HG03196 (cell line): ENCODE data around the gene OR8H2.
"Not testable (repeated sequence)": the region's sequence is repeated elsewhere in the genome, so short reads cannot be mapped to it uniquely, and the experiment has no call there.

ENCODE experiments used
- ATAC-seq: cut with Tn5 transposase; IDR thresholded peaks from one replicate; pipeline ENCODE4 v1.9.1; 2021; ENCODE audit not compliant: unreplicated experiment

The OR8H2 gene, protein sequence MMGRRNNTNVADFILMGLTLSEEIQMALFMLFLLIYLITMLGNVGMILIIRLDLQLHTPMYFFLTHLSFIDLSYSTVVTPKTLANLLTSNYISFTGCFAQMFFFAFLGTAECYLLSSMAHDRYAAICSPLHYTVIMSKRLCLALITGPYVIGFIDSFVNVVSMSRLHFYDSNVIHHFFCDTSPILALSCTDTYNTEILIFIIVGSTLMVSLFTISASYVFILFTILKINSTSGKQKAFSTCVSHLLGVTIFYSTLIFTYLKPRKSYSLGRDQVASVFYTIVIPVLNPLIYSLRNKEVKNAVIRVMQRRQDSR

DNA sequence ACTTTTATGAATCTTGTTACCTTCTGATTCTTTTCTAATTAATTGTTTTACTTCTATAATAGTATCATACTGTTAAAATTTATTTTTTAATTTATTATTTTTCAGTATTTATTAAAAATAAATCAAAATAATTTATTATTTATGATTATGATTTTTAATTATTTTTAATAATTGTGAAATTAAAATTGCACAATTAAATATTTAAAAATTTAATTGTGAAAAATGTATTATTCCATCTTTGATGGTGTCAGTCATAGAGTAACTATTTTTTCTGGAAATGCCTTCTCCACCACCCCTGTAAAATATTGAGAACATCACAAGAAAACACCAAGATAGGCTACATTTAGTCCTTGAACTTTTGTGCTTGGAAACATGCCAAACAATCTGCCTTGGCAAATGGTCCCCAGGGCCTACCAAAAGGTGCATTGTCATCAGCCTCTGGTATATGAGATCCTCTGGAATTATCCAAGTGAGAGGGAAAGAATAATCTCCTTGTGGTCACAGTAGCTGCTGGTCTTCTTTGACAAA lies at the start of gene OR8H2:
TSS of gene OR8H2 (plus strand) at position 478 of the 528 bp plus-strand sequence. CDS start 1,356 bp downstream, outside the sequence.
- no peak for ATAC-seq

DNA sequence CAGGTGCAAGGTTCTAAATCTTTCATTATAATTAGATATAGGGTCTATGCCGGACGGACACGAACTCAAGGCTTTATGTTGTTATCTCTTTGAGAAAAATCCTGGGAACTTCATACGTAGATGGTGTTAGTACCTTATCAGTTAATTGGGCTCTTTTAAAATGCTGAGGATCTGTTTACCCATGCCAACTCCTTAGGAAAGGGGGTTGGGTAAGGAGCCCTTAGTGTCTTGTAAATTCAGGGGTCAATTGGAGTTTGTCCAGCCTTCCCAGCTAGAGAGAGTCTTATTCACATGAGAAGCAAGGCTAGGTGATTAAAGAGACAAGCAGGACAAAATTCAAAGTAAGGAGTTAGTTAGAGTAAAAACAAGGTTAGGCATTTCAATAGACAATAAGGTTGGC lies 47.1 kb upstream of the OR8H2 start:
- not testable (repeated sequence) for ATAC-seq

DNA sequence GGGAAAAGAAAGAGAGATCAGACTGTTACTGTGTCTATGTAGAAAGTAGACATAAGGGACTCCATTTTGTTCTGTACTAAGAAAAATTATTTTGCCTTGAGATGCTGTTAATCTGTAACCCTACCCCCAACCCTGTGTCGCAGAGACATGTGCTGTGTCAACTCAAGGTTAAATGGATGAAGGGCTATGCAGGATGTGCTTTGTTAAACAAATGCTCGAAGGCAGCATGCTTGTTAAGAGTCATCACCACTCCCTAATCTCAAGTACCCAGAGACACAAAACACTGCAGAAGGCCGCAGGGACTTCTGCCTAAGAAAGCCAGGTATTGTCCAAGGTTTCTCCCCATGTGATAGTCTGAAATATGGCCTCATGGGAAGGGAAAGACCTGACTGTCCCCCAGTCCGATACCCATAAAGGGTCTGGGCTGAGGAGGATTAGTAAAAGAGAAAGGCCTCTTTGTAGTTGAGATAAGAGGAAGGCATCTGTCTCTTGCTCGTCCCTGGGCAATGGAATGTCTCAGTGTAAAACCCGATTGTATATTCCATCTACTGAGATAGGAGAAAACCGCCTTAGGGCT lies 45.7 kb upstream of the OR8H2 start:
- not testable (repeated sequence) for ATAC-seq

DNA sequence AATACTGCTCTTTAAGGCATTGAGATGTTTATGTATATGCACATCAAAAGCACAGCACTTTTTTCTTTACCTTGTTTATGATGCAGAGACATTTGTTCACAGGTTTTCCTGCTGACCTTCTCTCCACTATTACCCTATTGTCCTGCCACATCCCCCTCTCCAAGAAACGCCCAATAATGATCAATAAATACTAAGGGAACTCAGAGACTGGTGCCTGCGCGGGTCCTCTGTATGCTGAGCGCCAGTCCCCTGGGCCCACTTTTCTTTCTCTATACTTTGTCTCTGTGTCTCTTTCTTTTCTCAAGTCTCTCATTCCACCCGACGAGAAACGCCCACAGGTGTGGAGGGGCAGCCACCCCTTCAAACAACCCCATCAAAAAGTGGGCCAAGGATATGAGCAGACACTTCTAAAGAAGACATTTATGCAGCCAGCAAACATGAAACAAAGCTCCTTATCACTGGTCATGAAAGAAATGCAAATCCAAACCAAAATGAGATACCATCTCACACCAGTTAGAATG lies 45.2 kb upstream of the OR8H2 start:
- ATAC-seq, result not testable (repeated sequence)

DNA sequence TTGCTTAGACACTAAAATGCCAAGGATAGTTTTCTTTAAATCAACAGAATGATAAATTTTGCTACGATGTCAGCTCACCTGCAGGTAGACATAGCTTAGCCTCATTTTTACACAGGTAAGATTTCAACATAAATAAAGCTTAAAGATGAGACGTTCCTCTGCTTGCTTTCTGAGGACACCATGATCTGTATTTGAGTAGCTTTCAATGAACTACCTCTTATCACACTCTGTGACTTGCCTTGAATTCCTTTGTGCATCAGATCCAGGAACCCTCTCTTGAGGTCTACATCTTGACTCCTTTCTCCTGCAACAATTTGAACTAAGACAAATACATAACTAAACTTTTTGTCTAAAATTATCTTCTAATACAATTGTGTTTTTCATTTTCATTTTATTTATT lies 36.5 kb upstream of the OR8H2 start:
- ATAC-seq, result no peak

DNA sequence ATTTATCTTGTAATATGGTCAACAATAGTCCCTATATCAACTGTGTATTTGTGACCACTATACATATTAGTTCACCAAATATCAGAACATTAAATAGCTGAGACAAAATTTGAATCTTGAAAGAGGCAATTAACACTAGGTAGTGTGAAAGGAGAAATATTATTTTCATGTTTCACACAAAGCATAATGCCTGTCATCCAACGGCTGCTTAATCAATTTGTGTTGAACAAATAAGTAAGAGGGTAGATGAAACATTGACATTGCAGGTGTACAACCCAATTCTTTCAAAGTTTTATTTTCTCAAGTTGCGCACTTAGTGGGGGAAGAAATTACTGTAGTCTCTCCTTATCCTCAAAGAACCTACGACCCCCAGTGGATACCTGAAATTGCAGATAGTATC lies 13.8 kb upstream of the OR8H2 start:
- no peak for ATAC-seq

DNA sequence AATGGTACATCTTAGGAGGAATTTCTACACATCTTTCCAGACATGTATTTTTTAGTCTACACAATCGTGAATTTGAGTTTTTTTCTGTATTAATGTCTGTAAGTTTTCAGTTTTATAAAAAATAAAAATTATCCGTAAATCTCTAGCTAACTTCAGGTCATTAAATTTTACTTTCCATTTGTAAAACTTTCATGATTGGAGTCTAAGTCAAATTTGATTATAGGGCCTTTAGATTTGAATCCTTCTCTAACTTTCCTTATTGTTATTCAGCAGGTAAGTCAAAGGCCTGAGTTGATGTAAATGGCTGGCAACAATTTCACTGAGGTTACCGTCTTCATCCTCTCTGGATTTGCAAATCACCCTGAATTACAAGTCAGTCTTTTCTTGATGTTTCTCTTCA lies 10.5 kb upstream of the OR8H2 start, which contains the start of gene OR8I2:
TSS of gene OR8I2 (plus strand) at position 301 of the 400 bp plus-strand sequence. CDS start at position 301, 0 bp downstream.
- ATAC-seq, result no peak

DNA sequence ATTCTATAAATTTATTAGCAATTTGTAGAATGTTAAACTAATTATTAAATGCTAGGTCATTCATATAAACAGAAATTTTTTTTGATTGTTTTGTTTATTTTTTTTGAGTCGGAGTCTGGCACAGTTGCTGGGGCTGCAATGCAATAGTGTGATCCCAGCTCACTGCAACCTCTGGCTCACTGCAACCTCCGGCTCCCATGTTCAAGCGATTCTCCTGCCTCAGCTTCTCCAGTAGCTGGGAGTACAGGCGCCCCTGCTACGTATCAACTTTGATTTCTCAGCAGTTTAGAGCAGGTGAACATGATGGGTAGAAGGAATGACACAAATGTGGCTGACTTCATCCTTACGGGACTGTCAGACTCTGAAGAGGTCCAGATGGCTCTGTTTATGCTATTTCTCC lies 18.6 kb downstream of the OR8H2 start, which contains the start of gene OR8H3:
TSS of gene OR8H3 (plus strand) at position 301 of the 400 bp plus-strand sequence. CDS start at position 301, 0 bp downstream.
- no peak for ATAC-seq

DNA sequence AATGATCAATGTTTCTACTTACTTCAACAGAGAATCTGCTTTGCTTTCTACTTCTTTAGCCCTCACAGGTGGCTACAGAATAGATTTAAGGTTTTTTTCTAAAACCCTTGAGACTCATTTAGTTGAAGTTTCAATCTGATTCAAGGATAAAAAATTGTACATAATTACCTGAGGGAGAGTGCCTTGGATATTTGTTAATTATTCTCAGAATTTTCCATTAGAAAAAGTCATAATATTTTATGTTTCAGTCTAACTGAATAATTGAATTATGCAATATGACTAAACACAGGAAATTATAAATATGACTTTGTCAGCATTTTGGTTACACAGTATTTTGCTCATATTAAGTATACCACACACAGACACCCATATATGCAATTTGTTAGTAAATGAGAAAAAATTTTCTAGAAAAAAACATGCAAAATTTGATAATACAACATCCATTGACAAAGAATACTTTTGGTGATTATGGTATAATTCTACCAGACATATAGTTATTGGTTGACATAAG lies 36.7 kb downstream of the OR8H2 start, which contains the start of gene OR8J3:
TSS of gene OR8J3 (minus strand) at position 51 of the 511 bp plus-strand sequence. CDS start 2,483 bp downstream, outside the sequence.
- no peak for ATAC-seq

DNA sequence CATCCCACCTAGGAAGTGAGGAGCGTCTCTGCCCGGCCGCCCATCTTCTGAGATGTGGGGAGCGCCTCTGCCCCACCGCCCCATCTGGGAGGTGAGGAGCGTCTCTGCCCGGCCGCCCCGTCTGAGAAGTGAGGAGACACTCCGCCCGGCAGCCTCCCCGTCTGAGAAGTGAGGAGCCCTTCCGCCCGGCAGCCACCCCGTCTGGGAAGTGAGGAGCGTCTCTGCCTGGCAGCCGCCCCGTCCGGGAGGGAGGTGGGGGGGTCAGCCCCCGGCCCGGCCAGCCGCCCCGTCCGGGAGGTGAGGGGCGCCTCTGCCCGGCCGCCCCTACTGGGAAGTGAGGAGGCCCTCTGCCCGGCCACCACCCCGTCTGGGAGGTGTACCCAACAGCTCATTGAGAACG lies 40.2 kb downstream of the OR8H2 start:
- ATAC-seq, result not testable (repeated sequence)

DNA sequence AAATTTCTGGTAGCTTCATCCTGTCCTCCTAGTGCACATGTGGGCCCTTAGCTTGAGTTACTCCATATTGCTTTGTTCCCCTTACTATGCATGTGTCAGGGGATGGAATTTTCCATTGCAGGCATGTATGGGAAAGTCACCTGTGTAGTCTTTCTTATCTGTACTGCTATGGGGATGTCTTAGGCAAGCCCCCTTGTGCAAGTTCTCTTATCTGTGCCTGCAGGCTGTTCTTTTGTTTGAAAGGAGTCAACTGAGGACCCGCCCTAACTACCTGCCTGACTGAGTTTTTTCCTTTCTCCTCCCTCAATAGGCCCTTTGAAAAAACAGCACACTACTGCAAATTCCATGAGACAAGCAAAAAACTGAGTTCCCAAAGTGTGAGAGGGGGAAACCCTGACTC lies 47.9 kb downstream of the OR8H2 start:
- no peak for ATAC-seq

DNA sequence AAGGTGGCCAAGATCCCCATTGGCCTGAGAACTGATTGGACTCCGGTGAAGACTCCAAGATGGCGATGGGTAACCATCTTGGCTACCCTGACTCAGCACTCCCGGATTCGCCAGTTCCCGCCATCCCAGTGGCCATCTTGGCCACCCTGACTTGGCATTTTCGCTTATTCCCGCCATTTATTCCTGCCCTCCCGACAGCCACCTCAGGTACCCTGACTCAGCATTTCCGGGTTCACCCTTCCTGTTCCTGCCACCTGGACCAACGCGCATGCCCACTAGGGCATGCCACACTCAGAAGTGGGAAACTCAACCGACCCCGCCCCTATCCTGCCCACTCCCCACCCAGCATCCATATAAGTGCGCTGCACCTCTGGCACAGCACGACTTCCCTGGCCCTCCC lies 48.8 kb downstream of the OR8H2 start:
- ATAC-seq, result no peak
